IMR-90 (cell line): ENCODE data around the gene PABPC1L. TPM values are rescaled to one million over a fixed set of nuclear protein-coding genes. Genes with fewer than 3 reads are reported as not detected.
"Not testable (repeated sequence)": the region's sequence is repeated elsewhere in the genome, so short reads cannot be mapped to it uniquely, and the experiment has no call there.

Source experiments
- ATAC-seq: fragments of 200-7000 bp; cut with Tn5 transposase; 2 replicates; pipeline ENCODE4 v1.9.1; 2020; ENCODE audit warnings: low read depth, mild to moderate bottlenecking, moderate library complexity
- BruUV-seq: library from RNA; stranded (reverse); fragments of 400-500 nt; replicated peaks from 2 replicates; lab custom pipeline; 2021; lab: Mats Ljungman, UMichigan
- CTCF ChIA-PET: fragments of 300-600 bp; formaldehyde crosslinking; extraction: SDS; loops from one replicate; lab custom pipeline; 2021; ENCODE audit warnings: antibody characterized with exemption; lab: Yijun Ruan, JAX
- POLR2A ChIA-PET: fragments of 300-600 bp; sonication (Branson Sonifier 250); formaldehyde crosslinking; loops from one replicate; lab custom pipeline; 2022; ENCODE audit warnings: antibody characterized with exemption; ENCODE audit not compliant: unreplicated experiment; lab: Charles Lee
- DNase-seq: peaks from one replicate; pipeline ENCODE4 v3.0.0; 2013
- H2AFZ ChIP-seq: replicated peaks from 2 replicates; pipeline ENCODE3; 2013; ENCODE audit warnings: low read length, mild to moderate bottlenecking; ENCODE audit not compliant: poor library complexity
- H2AK5ac ChIP-seq: 2 replicates; pipeline ENCODE4 v1.6.1; 2013; ENCODE audit warnings: low read depth, low read length, inconsistent platforms
- H2AK9ac ChIP-seq: replicated peaks from 2 replicates; pipeline ENCODE3; 2013; ENCODE audit warnings: mild to moderate bottlenecking, low read depth, low read length, moderate library complexity; ENCODE audit not compliant: poor library complexity
- H2BK120ac ChIP-seq: 2 replicates; pipeline ENCODE4 v1.6.1; 2013; ENCODE audit warnings: low read depth, low read length, inconsistent platforms
- H2BK15ac ChIP-seq: 3 replicates; pipeline ENCODE4 v1.6.1; 2013; ENCODE audit warnings: low read depth, low read length, inconsistent platforms
- H2BK20ac ChIP-seq: 2 replicates; pipeline ENCODE4 v1.6.1; 2013; ENCODE audit warnings: low read depth, mild to moderate bottlenecking, inconsistent platforms, low read length, moderate library complexity
- H2BK5ac ChIP-seq: 2 replicates; pipeline ENCODE4 v1.6.1; 2013; ENCODE audit warnings: mild to moderate bottlenecking, low read depth, low read length, inconsistent platforms; ENCODE audit not compliant: poor library complexity, severe bottlenecking
- H3K14ac ChIP-seq: replicated peaks from 2 replicates; pipeline ENCODE4 v1.6.1; 2013; ENCODE audit warnings: low read depth, low read length, inconsistent platforms
- H3K18ac ChIP-seq: 2 replicates; pipeline ENCODE4 v1.6.1; 2013; ENCODE audit warnings: low read depth, low read length, control low read depth
- H3K23ac ChIP-seq: 2 replicates; pipeline ENCODE4 v1.6.1; 2013; ENCODE audit warnings: low read depth, low read length, inconsistent platforms
- H3K27ac ChIP-seq: 2 replicates; pipeline ENCODE4 v1.5.1; 2013; ENCODE audit warnings: mild to moderate bottlenecking, control low read depth, low read length; ENCODE audit not compliant: insufficient read depth
- H3K27me3 ChIP-seq: 2 replicates; pipeline ENCODE4 v1.6.1; 2013; ENCODE audit warnings: low read length; ENCODE audit not compliant: control insufficient read depth, insufficient read depth
- H3K36me3 ChIP-seq: 2 replicates; pipeline ENCODE4 v1.6.1; 2013; ENCODE audit warnings: low read length, mixed read lengths; ENCODE audit not compliant: control insufficient read depth, insufficient read depth
- H3K4ac ChIP-seq: 2 replicates; pipeline ENCODE4 v1.6.1; 2013; ENCODE audit warnings: low read depth, low read length, inconsistent platforms
- H3K4me1 ChIP-seq: 2 replicates; pipeline ENCODE4 v1.6.1; 2013; ENCODE audit warnings: low read length, mixed read lengths; ENCODE audit not compliant: control insufficient read depth, insufficient read depth
- H3K4me2 ChIP-seq: 2 replicates; pipeline ENCODE4 v1.6.1; 2013; ENCODE audit warnings: low read depth, mild to moderate bottlenecking, control low read depth, low read length, moderate library complexity
- H3K4me3 ChIP-seq: 2 replicates; pipeline ENCODE4 v1.5.1; 2013; ENCODE audit warnings: low read depth, mild to moderate bottlenecking, control low read depth, low read length, moderate library complexity; ENCODE audit not compliant: insufficient read depth
- H3K56ac ChIP-seq: 2 replicates; pipeline ENCODE4 v1.6.1; 2013; ENCODE audit warnings: low read length, inconsistent platforms; ENCODE audit not compliant: insufficient read depth; ENCODE audit errors: extremely low read depth
- H3K79me1 ChIP-seq, 2 experiments: 2 replicates each; pipeline ENCODE4 v1.6.1; 2013; ENCODE audit warnings: low read length in 2 of 2, inconsistent platforms in 1 of 2, low read depth in 1 of 2
- H3K9ac ChIP-seq: 2 replicates; pipeline ENCODE4 v1.6.1; 2013; ENCODE audit warnings: low read depth, low read length, control low read depth
- H3K9me1 ChIP-seq: 2 replicates; pipeline ENCODE4 v1.6.1; 2013; ENCODE audit warnings: low read length, inconsistent platforms; ENCODE audit not compliant: insufficient read depth
- H3K9me3 ChIP-seq: 2 replicates; pipeline ENCODE4 v1.6.1; 2013; ENCODE audit warnings: low read length; ENCODE audit not compliant: control insufficient read depth, insufficient read depth
- H4K20me1 ChIP-seq: 2 replicates; pipeline ENCODE4 v1.6.1; 2013; ENCODE audit warnings: low read length, inconsistent platforms; ENCODE audit not compliant: insufficient read depth
- H4K5ac ChIP-seq: 2 replicates; pipeline ENCODE4 v1.6.1; 2013; ENCODE audit warnings: mild to moderate bottlenecking, low read depth, low read length, control low read depth
- H4K8ac ChIP-seq, 2 experiments: 2 replicates each; pipeline ENCODE4 v1.6.1; 2013; ENCODE audit warnings: low read depth in 2 of 2, low read length in 2 of 2, control low read depth in 1 of 2, inconsistent platforms in 1 of 2
- H4K91ac ChIP-seq: 2 replicates; pipeline ENCODE4 v1.6.1; 2013; ENCODE audit warnings: low read depth, low read length, inconsistent platforms; ENCODE audit not compliant: insufficient read depth
- WGBS, 2 experiments: methylation state at CpG; one replicate each; pipeline versions ENCODE4 v1.1.5 to v1.1.7; 2013; ENCODE audit warnings: missing lambda C conversion rate in 2 of 2; ENCODE audit not compliant: insufficient read length in 1 of 2; ENCODE audit errors: extremely low coverage in 2 of 2; 5-methylcytosine and 5-hydroxymethylcytosine counted together
- dilution Hi-C: fragments of 300-500 bp; cut with HindIII; formaldehyde crosslinking; loops from one replicate; pipeline ENCODE4 v1.14.3; 2018; ENCODE audit warnings: low sequenced_read_pairs; ENCODE audit not compliant: unreplicated experiment
- in situ Hi-C: fragments of 300-500 bp; cut with MboI; formaldehyde crosslinking; loops from 3 replicates; pipeline ENCODE4 v1.14.3; 2019; ENCODE audit warnings: low sequenced_read_pairs, inconsistent platforms, mixed read lengths
- intact Hi-C: fragments of 100-400 bp; cut with micrococcal nuclease; formaldehyde crosslinking; loops from 2 replicates; pipeline ENCODE4 v1.10.0; 2022
- polyA plus RNA-seq, 3 experiments: library from polyadenylated mRNA; depleted of rRNA; stranded (reverse); fragments of >200 nt; gene quantifications; 2 replicates each; pipeline ENCODE4 v1.2.3, GENCODE V29; 2012; ENCODE audit warnings: low replicate concordance in 1 of 3
- total RNA-seq: library from RNA; depleted of rRNA; stranded (reverse); fragments of >200 nt; gene quantifications from 2 replicates; pipeline ENCODE4 v1.2.3, GENCODE V29; 2012

PABPC1L gene
- total and polyA plus RNA-seq, 2 of the 4 experiments (the other 2 are of a cell fraction), result 6.1 to 82.4 TPM

DNA sequence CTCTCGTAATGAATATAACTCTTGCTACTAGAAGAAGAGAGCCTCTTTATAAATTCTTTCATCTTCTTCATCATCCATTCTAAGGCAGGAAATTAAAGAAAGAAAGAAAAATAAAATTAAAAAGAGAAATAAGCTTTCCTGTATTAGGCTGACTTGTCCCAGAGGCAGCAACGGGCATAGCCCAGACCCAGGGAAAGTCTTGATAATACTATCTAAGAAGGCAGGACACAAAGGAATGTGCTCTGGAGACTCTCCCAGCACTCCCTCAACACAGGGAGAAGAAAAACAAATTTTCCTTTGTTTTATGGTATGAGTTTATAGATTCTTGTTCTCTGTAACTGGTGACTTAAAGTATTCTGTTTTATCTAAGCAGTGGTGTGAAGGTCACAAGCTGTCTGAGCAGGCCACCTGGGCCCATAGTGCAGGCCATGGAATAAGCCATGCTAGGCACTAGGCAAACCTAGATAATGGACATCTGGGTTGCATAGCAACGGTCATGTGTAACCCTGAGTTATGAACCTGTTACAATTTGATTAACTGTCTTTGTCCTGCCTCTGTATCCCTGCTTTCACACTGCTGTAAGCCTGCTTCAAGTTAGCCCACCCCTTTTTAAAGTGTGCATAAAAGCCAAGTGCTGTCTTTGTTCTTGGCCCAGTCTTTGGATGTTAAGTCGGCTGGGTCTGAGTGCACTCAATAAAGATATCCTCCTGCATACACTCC, 46.3 kb upstream of the PABPC1L start:
- in situ Hi-C loops, result loop anchor here (10.0 to 25.0 kb wide), 2 partner anchors 179 to 476 kb away; no protein-coding TSS in a partner anchor
- H2BK5ac ChIP-seq, ATAC-seq, H4K20me1 ChIP-seq, H3K36me3 ChIP-seq, H3K27ac ChIP-seq, H3K23ac ChIP-seq, H2AK5ac ChIP-seq, H2AFZ ChIP-seq, H4K8ac ChIP-seq, H3K56ac ChIP-seq, H3K4me3 ChIP-seq, H2BK120ac ChIP-seq, H3K9ac ChIP-seq, H2BK15ac ChIP-seq, dilution Hi-C loops, H3K9me1 ChIP-seq, H3K18ac ChIP-seq, POLR2A ChIA-PET, H3K14ac ChIP-seq, H4K91ac ChIP-seq, DNase-seq, H3K79me1 ChIP-seq, intact Hi-C loops, H3K4me2 ChIP-seq, H3K4ac ChIP-seq, BruUV-seq, H2AK9ac ChIP-seq, H4K5ac ChIP-seq, H3K4me1 ChIP-seq, H2BK20ac ChIP-seq, H3K9me3 ChIP-seq: not testable (repeated sequence)
- peaks cover 17% of the 10 kb centered on the region for H3K27me3 ChIP-seq
- 35% methylated on average over 2 of the region's 4 CpGs; no CpG with 5 or more reads in 1 of the 2 experiments for WGBS, 2 experiments
- CTCF ChIA-PET, result interaction anchor here (0.6 kb wide), 1 partner anchor 78 kb away, joined by 3 read pairs; no protein-coding TSS in a partner anchor

DNA sequence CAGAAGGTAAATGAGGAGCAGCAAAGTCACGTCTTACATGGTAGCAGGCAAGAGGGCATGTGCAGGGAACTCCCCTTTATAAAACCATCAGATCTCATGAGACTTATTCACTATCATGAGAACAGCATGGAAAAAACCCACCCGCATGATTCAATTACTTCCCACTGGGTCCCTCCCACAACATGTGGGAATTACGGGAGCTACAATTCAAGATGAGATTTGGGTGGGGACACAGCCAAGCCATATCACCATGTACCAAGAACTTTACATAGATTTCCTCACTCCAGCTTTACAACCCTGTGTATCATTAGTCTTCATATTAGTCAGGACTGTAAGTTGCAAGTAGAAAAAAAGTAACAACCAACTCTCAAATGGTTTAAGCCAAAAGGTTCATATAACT, 45.4 kb upstream of the PABPC1L start:
- H2BK5ac ChIP-seq, H4K20me1 ChIP-seq, H3K79me1 ChIP-seq, H3K9me1 ChIP-seq, BruUV-seq, dilution Hi-C loops, H3K4me2 ChIP-seq, POLR2A ChIA-PET, H3K36me3 ChIP-seq, H2BK15ac ChIP-seq, H3K14ac ChIP-seq, intact Hi-C loops, H4K91ac ChIP-seq, H3K23ac ChIP-seq, H3K27ac ChIP-seq, ATAC-seq, H3K56ac ChIP-seq, H2AK9ac ChIP-seq, H3K4ac ChIP-seq, CTCF ChIA-PET, H2BK20ac ChIP-seq, H4K8ac ChIP-seq, H3K18ac ChIP-seq, H2BK120ac ChIP-seq, H2AFZ ChIP-seq, DNase-seq, H3K9ac ChIP-seq, H2AK5ac ChIP-seq, H3K4me3 ChIP-seq, H3K4me1 ChIP-seq, H4K5ac ChIP-seq, H3K9me3 ChIP-seq: not testable (repeated sequence)
- H3K27me3 ChIP-seq, result peaks cover 21% of the 10 kb centered on the region
- in situ Hi-C loops, result loop anchor here (10.0 to 25.0 kb wide), 2 partner anchors 180 to 477 kb away; no protein-coding TSS in a partner anchor
- WGBS, 2 experiments, result no CpG with 5 or more reads among the region's 3 CpGs
